ACHN (cell line): ENCODE results near the gene NME7.

Source experiments
- DNase-seq: peaks from one replicate; pipeline ENCODE4 v3.0.0-alpha.2; 2015
- in situ Hi-C: cut with HindIII; loops from 2 replicates; pipeline ENCODE4 v1.10.0; 2017; ENCODE audit warnings: low sequenced_read_pairs, low pct_ligation_motif_present, low pct_unique_long_range_greater_than_20kb

NME7 gene

DNA sequence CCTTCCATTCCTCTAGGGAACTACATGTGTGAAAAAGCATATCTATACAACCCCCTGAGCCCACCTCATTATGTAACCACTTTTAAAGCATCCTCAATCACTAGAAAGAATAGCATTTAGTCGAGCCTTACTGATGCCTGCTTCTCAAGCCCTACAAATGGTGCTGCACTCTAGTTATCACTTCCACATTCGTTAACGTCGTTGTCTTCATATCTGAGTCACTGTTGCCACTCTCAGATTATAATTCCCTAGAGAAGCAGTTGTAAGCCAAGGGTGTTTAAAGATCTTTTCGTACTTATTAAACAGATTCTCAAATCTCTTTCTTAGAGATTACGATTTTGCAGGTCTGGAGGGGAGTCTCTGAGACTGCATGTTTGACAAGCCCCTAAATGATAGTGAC is 244.6 kb downstream of the NME7 start:
- DNase-seq: no peak
- in situ Hi-C loops: no loop called here

DNA sequence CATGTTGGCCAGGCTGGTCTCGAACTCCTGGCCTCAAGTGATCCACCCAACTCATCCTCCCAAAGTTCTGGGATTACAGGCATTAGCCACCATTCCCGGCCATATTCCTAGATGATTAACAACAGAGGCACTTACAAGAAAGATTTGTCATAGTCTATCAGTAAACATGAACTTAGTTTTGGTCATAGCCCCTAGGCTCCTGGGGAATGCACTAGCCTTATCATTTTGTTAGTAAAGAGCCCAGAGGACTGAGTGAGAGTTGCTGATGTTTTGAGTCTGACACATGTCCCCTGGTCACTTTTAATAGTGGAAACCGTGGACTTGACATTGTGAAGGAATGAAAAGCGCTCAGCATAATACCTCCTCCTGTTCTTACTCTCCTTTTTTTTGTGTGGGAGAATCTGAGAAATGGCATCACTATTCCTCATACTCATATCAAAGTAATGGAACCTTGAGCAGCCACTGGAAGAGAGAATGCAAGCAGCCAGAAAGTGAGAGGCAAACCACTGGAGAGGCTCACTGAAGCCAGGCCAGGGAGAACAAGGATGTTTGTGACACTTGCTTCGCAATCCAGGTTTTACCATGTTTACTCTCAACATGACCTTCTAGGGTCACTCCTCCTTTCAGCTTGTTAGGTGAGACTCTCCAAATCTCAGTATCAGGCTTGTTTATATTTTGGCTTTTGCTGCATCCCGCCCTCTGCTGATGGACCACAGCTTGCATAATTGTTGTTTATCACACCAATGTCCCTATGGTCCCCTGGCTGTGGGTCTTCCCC is 246.3 kb downstream of the NME7 start:
- in situ Hi-C loops: no loop called here
- no peak for DNase-seq

DNA sequence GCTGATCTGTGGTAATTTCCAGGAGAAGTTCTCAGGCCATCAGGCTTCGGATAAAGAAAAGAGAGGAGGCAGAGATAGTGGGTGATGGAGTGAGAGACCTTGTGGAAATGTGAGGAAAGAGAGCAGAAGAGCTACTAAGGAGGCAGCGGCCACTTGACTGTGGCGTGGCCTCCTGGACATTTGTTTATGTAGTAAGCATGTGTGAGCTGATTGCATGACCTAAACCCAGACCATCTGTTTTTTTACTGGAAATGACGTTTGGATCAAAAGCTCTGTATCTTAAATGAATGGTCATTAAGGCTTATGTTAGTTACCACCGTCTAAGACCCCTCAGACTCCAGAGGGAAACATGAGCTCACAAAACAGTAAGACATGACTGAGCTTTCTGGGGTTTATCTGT is 247.5 kb downstream of the NME7 start:
- in situ Hi-C loops: no loop called here

DNA sequence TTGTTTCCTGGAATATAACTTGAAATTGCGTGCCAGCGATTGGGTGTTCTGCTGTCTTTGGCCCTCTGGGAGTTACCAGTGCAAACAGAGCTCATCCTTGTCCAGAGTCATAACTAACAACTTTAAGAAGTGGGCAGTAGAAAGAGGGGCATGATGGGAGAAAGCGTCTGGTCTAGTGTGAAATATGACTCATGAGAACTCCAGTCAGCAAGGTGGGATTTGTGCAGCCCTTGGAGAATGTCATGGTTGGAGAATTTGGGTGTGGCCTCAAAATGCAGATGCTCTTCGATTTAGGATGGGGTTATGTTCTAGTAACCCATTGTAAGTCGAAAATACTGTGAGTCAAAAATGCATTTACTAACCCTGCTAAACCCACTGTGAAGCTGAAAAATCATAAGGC is 248.2 kb downstream of the NME7 start:
- no peak for DNase-seq
- in situ Hi-C loops: no loop called here

More for the DNA sequence above, 247.5 kb downstream of the NME7 start:
- no peak for DNase-seq

DNA sequence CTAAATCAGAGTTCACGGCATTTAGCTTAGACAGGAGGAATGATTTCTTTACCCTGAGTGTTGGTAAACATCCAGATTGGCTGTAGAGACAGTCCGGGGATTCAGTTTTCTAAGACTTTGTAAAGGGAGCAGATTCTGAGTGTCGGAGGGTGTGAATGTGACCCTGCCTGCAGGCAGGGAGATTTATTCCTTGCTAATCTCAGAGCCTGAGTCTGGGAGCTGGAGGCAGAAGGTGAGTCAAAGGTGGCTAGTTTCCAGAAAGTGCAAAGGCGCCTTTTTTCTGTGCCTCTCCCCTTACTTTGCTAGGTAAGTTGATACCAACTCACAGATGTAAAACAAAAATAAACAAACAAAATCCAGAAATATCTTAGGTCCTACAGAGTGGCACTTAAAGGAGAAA is 249.4 kb downstream of the NME7 start:
- in situ Hi-C loops: no loop called here

DNA sequence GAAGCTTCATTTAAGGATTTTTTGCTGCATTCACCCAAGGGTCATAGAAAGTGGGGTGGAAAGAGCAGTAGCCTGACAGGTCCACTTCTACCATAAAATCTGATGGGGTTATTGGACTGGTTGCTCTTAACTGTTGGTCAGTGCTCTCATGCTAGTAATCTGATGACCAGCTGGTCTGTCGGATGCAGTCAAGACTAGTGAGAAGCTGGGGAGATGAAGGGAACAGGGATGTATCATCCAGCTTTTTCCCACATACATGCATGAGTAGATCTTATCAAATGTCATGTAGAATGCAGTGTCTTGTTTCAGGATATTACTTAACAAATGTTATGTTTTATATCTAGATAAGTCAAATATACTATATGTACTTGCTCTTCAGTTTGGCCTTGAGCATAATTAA is 250.0 kb downstream of the NME7 start:
- no peak for DNase-seq
- in situ Hi-C loops: no loop called here

More for the DNA sequence above, 249.4 kb downstream of the NME7 start:
- DNase-seq: no peak

DNA sequence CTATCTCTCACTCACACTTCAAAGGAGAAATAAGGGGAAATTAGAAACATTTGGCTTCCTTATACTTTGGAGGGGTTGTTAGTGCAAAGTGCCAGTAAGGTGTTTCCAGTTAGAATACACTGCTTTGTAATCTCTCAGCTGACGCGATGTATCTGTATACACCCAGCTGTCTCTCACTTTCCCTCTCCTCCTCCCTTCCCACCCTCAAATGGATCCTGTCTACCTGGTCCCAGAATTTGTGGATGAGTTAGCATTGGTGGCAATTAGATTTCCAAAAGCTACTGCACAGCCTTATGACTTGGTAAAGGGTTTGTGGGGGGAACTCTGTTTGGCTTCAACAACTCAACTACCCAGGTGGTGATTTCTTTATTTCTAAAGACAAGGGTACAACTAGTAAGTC is 250.6 kb downstream of the NME7 start:
- in situ Hi-C loops: no loop called here
- DNase-seq: no peak

DNA sequence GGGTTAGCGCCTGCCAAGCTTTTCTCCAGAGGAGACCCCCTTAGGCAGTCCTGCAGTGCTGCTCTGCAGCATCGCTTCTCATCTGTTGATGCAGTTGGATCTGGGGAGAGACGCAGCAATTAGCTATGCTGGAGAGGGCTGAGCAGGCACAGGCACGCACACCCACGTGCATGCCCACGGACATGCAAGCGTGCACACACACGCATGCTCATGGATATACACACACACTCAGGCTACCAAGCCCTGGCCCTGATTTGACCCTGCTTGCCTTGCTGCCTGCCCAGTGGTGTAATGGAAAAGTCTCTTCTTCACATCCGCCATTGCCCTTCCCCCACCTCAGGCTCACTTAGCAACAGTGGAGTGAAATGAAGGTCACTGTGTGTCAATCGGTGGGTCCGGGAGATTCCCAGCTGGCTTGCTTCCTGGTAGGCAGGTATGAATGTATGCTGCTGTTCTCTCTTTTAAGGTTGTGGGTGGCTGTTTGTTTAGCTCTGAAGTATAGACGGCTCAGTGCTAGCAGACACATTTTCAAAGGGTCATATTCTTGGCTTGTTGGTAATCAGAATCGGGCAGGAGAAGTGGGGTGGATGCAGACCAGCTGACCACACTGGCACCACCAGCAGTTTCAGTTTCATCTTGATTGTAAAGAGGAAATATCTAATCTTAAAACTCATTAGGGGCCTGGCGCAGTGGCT is 251.6 kb downstream of the NME7 start:
- DNase-seq: no peak
- in situ Hi-C loops: no loop called here

DNA sequence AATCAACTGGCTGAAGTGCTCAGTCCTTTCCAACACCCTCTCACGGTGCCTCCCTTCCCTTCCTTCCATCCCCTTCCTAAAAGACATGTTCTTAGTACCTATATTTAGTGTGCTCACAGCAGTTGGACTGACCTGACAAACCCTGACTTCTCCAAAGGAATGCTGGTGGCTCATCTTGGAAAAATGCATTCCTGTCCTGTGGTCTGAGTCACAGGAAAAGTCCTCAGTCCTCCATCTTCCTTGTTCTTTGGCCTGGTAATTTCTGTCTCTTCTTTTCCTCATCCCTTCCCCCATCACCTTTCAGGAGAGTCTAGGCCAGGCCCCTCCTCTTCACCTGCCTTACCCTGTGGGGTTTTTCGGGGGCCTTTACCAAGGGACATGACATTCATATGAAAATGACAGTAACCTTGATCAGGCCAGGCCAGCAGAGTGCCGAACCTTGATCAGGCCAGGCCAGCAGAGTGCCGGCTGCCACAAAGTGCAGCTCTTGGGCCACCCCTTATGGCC is 253.9 kb downstream of the NME7 start:
- DNase-seq: peak; percentile 98
- in situ Hi-C loops: no loop called here

DNA sequence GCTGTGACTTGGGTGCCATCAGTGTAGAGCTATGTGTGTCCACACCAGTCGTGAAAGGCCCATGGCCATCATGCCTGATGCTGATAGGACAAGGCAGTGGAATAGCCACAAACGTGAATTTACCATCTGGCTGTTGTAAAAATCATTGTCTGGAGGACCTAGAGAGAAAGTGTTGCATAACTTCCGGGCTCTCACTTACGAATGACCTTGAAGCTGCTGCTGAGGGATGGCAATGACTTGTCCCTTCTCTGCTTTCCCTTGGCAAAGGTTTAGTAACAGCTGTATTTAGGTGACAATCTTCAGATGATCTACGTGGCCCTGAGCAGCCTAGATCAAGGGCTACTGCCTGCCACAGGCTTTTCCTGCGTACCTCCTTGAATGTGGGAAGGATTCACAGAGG is 255.4 kb downstream of the NME7 start:
- no peak for DNase-seq
- in situ Hi-C loops: no loop called here

DNA sequence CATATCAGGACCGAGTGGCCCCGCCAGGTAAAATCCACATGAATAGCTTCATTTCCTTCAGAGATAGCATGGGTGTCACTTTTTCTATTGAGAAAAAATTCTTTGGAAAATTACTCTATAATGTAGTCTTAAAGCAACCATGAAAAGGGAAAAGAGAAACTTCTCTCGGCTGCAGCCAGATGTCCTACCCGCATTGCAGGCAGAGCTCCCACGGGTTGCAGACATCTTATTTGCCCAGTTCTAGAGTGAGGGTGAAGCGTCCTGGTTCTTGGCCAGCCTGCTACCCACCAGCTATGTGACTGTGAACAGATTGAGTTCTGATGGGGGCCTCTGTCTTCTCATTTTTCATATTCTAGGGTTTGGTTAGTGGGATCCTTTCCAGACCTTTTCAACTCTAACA is 256.1 kb downstream of the NME7 start:
- DNase-seq: peak; percentile 40
- in situ Hi-C loops: no loop called here

DNA sequence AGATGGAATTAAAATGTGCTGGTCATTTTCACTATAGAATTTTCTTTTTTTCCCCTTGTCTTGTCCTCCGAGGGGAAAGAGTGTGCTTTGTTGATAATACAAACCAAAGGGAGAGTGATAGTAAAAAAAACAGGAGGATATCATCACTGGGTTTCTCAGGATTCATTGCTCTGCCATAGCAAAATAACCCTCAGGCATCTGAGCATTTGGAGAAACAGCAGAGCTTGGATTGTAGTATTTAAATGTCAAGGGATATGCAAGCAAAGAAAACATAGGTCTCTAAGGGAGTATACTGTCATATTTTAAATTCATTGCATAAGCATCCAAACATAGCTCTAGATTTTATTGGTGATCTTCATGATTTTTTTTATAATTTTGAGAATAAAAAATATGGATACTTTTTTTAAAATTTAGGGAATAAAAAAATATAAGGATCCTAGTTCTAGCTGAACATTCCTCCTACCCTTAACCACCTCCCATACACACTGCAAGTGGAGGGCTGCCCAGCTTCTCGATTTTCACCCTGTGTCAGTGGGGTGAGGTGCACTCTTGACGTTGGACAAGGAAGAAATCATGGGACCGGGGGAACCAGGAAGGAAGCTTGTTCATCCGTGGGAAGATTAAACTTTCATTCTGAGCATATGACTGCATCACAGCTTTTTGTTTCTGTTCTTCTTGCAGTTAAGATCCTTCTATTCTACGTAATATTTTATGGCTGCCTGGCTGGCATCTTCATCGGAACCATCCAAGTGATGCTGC is 256.7 kb downstream of the NME7 start:
- in situ Hi-C loops: no loop called here
- peak; percentile 54 for DNase-seq

DNA sequence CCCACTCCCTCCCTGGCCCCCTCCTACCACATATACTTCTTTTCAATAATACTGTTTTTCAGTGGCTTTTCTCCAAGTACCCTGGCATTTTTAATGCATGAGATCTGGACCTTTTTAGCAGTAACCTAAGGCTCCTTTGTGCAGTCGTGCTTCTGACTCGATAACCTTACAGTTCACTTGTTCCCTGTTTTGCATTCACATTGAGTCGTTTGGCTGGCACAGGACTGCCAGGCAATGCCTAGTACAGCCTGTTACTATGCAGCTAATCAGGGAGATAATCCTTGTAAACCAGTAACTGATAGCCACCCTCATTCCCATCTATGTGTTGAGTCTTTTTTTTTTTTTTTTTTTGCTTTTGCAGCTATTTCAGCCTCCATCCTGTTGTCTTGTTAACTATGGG is 257.4 kb downstream of the NME7 start:
- in situ Hi-C loops: no loop called here

DNA sequence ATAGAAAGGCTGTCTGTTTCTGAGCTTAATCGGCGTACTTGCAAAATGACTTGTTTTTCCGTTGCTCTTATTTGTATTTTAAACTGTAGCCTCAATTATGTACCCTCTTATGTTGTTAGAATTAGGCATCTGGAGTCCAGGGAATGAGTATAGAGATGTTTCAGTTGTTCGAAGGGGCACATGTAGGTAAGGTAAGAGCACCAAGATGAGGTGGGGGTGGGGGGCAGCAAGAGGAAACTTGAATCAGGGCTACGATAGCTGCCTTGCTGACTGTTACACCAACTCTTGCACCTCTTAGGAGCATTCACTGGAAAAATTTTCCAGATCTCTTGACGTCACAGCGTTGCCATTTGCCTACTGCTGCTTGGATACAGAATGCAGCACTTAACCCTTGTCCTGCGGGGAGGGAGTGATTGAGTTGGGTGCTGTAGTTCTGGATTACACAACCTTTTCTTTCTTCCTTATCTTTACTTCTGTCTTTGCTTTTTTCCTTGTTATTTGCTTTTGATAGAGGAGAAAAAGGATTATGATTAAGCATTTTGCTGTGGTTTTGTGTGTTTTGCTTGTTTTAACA is 257.9 kb downstream of the NME7 start:
- DNase-seq: peak; percentile 96
- in situ Hi-C loops: no loop called here

More for the DNA sequence above, 257.4 kb downstream of the NME7 start:
- DNase-seq: no peak

DNA sequence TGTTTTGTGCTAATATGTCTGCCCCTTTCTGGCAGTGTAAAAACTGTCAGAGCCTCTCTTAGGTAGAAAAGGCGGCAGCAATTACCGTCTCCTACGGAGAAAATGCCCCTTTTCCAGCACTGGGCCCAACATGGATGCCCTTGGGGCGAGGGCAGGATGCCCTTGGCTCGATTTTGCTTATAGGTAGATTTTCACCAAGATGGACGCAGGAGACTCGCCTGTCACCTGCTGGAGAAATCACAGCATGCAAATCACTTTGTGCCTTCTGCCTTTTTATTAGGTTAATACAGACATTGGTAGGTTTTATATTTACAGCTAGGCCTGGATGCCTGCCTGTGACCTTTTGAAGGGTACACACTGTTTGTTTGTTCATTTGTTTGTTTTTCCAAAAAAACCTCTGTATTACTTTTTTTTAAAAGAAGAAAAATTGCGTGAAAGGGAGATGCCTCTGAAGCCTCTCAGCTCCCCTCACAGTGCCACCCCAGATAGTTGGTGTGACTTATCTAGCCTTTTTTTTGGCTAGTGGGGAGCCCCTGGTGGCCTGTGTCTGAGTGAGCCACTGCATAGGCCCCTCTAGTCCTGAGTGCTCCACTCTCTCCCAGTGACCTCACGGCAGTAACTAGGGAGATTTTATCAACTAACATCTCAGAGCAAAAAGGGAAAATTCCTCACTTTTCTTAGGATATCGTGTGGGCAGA is 258.6 kb downstream of the NME7 start:
- in situ Hi-C loops: no loop called here

DNA sequence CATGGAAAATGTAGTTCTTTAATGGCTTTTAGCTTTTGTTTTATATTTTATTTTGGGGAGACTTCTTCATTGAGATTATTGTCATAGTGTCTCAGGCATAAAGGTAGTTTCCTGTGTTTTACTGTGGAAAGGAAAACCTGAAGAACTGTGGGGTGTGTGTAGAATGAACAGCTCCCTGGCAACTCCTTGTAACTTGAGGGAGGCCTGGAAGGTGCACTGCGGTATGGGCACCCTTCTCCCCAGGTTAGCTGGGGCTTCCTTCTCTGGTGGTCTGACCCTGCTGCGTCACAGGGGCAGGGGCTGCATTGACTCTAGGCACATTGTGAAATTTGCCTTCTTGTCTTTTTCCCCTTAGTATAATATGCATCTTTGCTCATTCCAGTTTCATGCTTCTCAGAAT is 259.4 kb downstream of the NME7 start:
- no peak for DNase-seq
- in situ Hi-C loops: no loop called here

More for the DNA sequence above, 258.6 kb downstream of the NME7 start:
- DNase-seq: peak; percentile 68

DNA sequence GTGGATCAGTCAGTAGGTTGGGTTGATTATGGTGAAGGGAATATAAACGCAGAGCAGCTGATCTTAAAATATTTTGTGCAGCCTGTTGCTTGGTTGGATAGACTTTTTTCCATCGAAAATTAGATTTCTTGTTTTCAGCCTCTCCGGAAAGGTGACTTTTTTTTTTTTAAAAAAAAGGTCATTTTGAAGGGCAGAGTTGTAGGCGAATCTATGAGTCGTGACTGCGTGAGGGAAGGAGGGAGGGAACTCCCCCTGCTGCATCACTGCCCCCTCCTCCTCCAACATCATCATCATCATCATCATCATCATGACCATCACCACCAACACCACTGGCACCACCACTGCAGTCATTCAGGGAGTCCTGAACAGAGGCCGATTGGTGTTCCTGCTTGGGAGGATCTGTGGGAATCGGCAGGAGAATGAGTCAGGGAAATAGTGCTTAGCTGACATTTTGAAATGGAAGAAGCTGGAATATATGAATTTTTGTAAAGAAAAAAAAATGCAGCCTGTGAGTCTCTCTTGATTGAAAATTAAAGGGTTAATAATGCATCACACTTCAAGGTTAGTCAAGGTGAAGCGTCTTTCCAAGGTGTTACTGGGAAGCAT is 259.9 kb downstream of the NME7 start:
- in situ Hi-C loops: no loop called here
- DNase-seq: peak; percentile 58
